HG02571 (cell line): ENCODE results near the gene TXNRD2.
"Not testable (repeated sequence)": the region's sequence is repeated elsewhere in the genome, so short reads cannot be mapped to it uniquely, and the experiment has no call there.

Experiments used
- ATAC-seq: cut with Tn5 transposase; IDR thresholded peaks from one replicate; pipeline ENCODE4 v1.9.1; 2021; ENCODE audit warnings: mild to moderate bottlenecking, moderate library complexity; ENCODE audit not compliant: unreplicated experiment

The TXNRD2 gene

GRCh38 chr22:19909350-19910179, 32.1 kb downstream of the TXNRD2 start:
- ATAC-seq, result no peak

GRCh38 chr22:19907902-19908301, 33.7 kb downstream of the TXNRD2 start:
- not testable (repeated sequence) for ATAC-seq

GRCh38 chr22:19906864-19907263, 34.8 kb downstream of the TXNRD2 start:
- not testable (repeated sequence) for ATAC-seq

- ATAC-seq, result no peak
Measured at GRCh38 chr22:19905347-19906276, 36.0 kb downstream of the TXNRD2 start.

GRCh38 chr22:19904935-19905334, 36.7 kb downstream of the TXNRD2 start:
- no peak for ATAC-seq

- no peak for ATAC-seq
Measured at GRCh38 chr22:19904174-19904856, 37.3 kb downstream of the TXNRD2 start.

- no peak for ATAC-seq
Measured at GRCh38 chr22:19903513-19903912, 38.1 kb downstream of the TXNRD2 start.

- no peak for ATAC-seq
Measured at GRCh38 chr22:19903031-19903430, 38.6 kb downstream of the TXNRD2 start.

- no peak for ATAC-seq
Measured at GRCh38 chr22:19902245-19902715, 39.3 kb downstream of the TXNRD2 start.

GRCh38 chr22:19901577-19902244, 39.9 kb downstream of the TXNRD2 start:
- no peak for ATAC-seq

GRCh38 chr22:19900707-19901436, 40.7 kb downstream of the TXNRD2 start:
- ATAC-seq, result no peak

- no peak for ATAC-seq
Measured at GRCh38 chr22:19898831-19899567, 42.6 kb downstream of the TXNRD2 start.

- ATAC-seq, result no peak
Measured at GRCh38 chr22:19898145-19898544, 43.5 kb downstream of the TXNRD2 start.

- no peak for ATAC-seq
Measured at GRCh38 chr22:19897726-19898125, 43.9 kb downstream of the TXNRD2 start.

- ATAC-seq, result no peak
Measured at GRCh38 chr22:19896665-19897355, 44.8 kb downstream of the TXNRD2 start.

GRCh38 chr22:19895160-19895849, 46.3 kb downstream of the TXNRD2 start:
- no peak for ATAC-seq

- no peak for ATAC-seq
Measured at GRCh38 chr22:19893363-19893762, 48.3 kb downstream of the TXNRD2 start.

- ATAC-seq, result no peak
Measured at GRCh38 chr22:19892925-19893324, 48.7 kb downstream of the TXNRD2 start.
